K562 (cell line): ENCODE measurements around the gene ARHGAP8. TPM values are rescaled to one million over a fixed set of nuclear protein-coding genes. Genes with fewer than 3 reads are reported as not detected.

ENCODE experiments used
- CCAR2 ChIP-seq: fragments of 200-400 bp; formaldehyde crosslinking; IDR thresholded peaks from 2 replicates; pipeline ENCODE4 v1.6.1; 2017; ENCODE audit warnings: mild to moderate bottlenecking, low read depth, low read length
- EGR1 ChIP-seq: fragments of 450-650 bp; conservative IDR thresholded peaks from 2 replicates; pipeline ENCODE4 v1.6.1; 2017; ENCODE audit warnings: mild to moderate bottlenecking
- KDM1A ChIP-seq, 2 experiments: fragments of 450-650 bp; IDR thresholded peaks; 2 replicates each; pipeline ENCODE4 v1.6.1; 2016; ENCODE audit warnings: mild to moderate bottlenecking in 2 of 2
- NCOA1 ChIP-seq: fragments of 450-650 bp; IDR thresholded peaks from 2 replicates; pipeline ENCODE4 v1.6.1; 2016; ENCODE audit warnings: low read depth
- PHB2 ChIP-seq: fragments of 450-650 bp; IDR thresholded peaks from 2 replicates; pipeline ENCODE4 v1.6.1; 2017; ENCODE audit warnings: low read depth
- TAF9B ChIP-seq: fragments of 450-650 bp; IDR thresholded peaks from 2 replicates; pipeline ENCODE4 v1.6.1; 2018; ENCODE audit warnings: mild to moderate bottlenecking; ENCODE audit not compliant: partially characterized antibody
- ZFP36 ChIP-seq: fragments of 150-350 bp; IDR thresholded peaks from 2 replicates; pipeline ENCODE4 v1.6.1; 2018; ENCODE audit warnings: low read length, low read depth; ENCODE audit not compliant: partially characterized antibody
- polyA plus RNA-seq, 8 experiments: library from polyadenylated mRNA; depleted of rRNA in 4 of 8; stranded (reverse) in 5 of 8; unstranded in 3 of 8; fragments of >200 nt; fragmentation: Nextera tagmentation in 2 of 8; fragmentation: Illumina TruSeq in 1 of 8; extraction: Ambion mirVana in 2 of 8; extraction: Trizol in 1 of 8; gene quantifications; 2 replicates each; pipeline versions ENCODE4 v1.2.1 to v1.2.3, GENCODE V29; 2011 to 2014; ENCODE audit warnings: inconsistent platforms in 1 of 8, missing spikeins in 1 of 8
- total RNA-seq, 7 experiments: library from RNA; depleted of rRNA in 6 of 7; stranded (reverse); fragments of >200 nt in 6 of 7; fragmentation: Illumina TruSeq in 2 of 7; extraction: Trizol in 2 of 7; gene quantifications; 2 replicates each; pipeline versions ENCODE4 v1.2.1 to v1.2.3, GENCODE V29; 2011 to 2021; ENCODE audit warnings: low replicate concordance in 1 of 7
- TF ChIP-seq, protein P1 (sequence below), 2 experiments: IDR thresholded peaks; 2 replicates each; pipeline ENCODE4 v1.6.1; 2011; ENCODE audit warnings: borderline replicate concordance in 1 of 2, control low read depth in 1 of 2, low read depth in 1 of 2, low read length in 1 of 2, mild to moderate bottlenecking in 1 of 2, mixed read lengths in 1 of 2, moderate library complexity in 1 of 2; ENCODE audit not compliant: insufficient read depth in 1 of 2, insufficient read length in 1 of 2, poor library complexity in 1 of 2, severe bottlenecking in 1 of 2; ENCODE audit errors: extremely low read depth in 1 of 2
- TF ChIP-seq, protein P2 (sequence below): IDR thresholded peaks from 2 replicates; pipeline ENCODE4 v1.6.1; 2011; ENCODE audit warnings: borderline replicate concordance, low read depth, mild to moderate bottlenecking, moderate library complexity, low read length; ENCODE audit not compliant: insufficient read depth, poor library complexity, severe bottlenecking

ARHGAP8 gene
- total and polyA plus RNA-seq, 9 of the 15 experiments (the other 6 are each of a cell fraction or from before 2014, with no cell fraction given): 0.15 to 2.2 (median 0.62) TPM

DNA sequence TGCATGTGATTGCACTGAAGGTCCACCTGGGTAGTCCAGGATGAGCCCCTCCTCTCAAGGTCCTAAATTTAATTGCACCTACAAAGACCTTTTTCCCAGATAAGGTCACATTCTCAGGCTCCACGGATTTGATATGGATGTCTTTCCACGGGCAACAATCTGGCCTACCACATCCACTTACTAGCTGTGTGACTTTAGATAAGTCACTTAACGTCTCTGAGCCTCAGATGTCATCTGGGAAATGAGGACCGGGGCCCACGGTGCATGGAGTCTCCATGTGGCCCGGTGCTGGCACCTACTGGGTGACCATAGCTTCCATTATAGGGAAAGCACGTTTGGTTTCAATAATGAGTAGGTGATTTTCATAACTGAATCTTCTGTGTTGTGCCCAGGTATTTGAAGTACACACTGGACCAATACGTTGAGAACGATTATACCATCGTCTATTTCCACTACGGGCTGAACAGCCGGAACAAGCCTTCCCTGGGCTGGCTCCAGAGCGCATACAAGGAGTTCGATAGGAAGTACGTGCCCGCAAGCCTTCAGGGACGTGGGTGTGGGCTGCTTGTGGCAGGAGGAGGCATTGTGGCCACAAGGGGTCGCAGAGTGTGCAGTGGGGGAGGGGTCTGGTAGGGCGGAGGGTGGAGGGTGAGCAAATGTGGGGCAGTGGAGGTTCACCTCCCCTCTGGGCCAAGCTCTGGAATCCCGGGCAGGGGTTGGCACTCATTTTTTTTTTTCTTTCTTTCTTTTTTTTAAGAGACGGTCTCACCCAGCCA, 55.7 kb downstream of the ARHGAP8 start (continued):
- TF ChIP-seq, protein P1, sequence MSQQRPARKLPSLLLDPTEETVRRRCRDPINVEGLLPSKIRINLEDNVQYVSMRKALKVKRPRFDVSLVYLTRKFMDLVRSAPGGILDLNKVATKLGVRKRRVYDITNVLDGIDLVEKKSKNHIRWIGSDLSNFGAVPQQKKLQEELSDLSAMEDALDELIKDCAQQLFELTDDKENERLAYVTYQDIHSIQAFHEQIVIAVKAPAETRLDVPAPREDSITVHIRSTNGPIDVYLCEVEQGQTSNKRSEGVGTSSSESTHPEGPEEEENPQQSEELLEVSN (IDR thresholded peaks at IDR 0.05; ENCODE audit: borderline replicate concordance in 1 of 2, extremely low read depth in 1 of 2, insufficient read depth in 1 of 2, insufficient read length in 1 of 2, low read depth in 1 of 2, low read length in 1 of 2, poor library complexity in 1 of 2, severe bottlenecking in 1 of 2): peak in 1 of 2 experiments; percentile 9
- TF ChIP-seq NCOA1 (no peak), CCAR2 (no peak), KDM1A (IDR thresholded peaks at IDR 0.05) (peak in 1 of 2 experiments; percentile 21; a peak in 1 of 4 replicates), ZFP36 (peak; percentile 58), EGR1 (peak; percentile 54; the same call in 1 of the 2 replicates), TAF9B (no peak), PHB2 (no peak)
- TF ChIP-seq, protein P2, sequence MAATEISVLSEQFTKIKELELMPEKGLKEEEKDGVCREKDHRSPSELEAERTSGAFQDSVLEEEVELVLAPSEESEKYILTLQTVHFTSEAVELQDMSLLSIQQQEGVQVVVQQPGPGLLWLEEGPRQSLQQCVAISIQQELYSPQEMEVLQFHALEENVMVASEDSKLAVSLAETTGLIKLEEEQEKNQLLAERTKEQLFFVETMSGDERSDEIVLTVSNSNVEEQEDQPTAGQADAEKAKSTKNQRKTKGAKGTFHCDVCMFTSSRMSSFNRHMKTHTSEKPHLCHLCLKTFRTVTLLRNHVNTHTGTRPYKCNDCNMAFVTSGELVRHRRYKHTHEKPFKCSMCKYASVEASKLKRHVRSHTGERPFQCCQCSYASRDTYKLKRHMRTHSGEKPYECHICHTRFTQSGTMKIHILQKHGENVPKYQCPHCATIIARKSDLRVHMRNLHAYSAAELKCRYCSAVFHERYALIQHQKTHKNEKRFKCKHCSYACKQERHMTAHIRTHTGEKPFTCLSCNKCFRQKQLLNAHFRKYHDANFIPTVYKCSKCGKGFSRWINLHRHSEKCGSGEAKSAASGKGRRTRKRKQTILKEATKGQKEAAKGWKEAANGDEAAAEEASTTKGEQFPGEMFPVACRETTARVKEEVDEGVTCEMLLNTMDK: peak; percentile 90
